DMS 273 (cell line): ENCODE measurements around the gene RRP8.
A peak's percentile ranks its signal among the peaks of the same experiment; 100 is the strongest.

Experiments
- DNase-seq: peaks from one replicate; lab custom pipeline; 2025; ENCODE audit not compliant: unreplicated experiment; lab: John Stamatoyannopoulos, UW

The RRP8 gene

GRCh38 chr11:6570691-6571427 is 32.6 kb downstream of the RRP8 start:
- DNase-seq: no peak

DNA sequence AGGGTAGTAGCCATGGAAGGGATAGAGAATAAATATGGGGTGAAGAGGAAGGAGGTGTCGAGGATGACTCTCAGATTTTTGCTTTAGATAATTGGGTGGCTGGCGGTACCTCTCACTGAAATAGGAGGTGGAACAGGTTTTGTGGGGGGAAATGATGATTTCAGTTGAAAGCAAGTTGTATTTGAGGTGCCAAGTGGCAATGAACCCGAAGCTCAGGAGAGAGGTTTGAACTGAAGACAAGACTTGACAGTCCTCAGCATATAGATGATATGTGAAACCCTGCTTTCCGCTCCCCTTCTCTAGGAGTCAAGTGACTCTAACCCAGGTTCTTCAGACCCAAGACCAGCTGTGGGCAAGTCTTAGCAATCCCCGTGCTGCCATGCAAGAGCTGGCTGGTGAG is 33.7 kb downstream of the RRP8 start:
- DNase-seq: no peak

DNA sequence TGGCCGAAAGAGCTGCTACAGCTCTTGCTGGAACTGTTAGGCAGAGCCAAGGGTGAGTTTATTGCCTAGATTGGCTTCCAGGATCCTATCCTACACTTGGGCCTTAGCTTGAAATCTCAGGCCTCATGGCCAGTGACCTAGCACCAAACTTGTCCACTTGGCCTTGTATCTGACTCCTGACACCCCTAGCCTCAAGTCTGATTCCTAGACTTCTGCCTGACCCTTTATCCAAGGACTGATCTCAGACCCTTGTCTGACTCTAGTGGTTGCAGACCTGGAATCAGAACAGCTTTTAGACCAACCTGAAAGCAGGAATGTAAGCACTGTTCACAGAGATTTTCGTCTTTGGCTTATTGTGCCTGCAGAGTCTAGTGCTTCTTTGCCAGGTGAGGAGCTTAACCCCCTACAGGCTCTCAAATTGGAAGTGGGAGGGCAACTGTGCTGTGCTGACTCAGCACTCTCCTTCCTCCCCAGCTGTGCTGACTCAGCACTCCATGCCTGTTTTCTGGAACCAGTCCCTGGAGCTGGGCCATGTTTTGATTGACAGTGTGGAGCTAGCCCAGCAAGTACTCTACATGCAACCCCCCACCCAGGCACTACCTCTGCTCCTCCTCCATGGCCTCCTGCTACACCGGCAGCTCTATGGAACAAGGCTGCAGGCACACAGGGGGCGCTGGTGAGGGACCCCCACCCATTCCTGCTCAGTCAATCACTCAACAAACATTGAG is 35.1 kb downstream of the RRP8 start:
- peak; percentile 90 for DNase-seq

DNA sequence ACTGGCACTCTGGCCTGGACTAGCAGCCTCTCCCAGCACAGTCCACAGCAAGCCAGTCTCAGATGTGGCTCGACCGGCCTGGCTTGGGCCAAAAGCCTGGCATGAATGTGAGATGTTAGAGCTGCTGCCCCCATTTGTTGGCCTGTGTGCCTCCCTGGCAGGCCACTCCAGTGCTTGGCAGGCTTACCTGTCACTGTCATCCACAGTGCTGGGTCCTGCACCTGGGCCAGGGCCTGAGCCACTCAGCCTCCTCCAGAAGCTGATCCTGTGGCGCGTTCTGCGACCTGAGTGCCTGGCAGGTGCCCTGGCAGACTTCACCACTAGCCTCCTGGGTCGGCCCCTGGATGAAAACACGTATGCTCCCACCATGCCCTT is 36.1 kb downstream of the RRP8 start:
- no peak for DNase-seq

DNA sequence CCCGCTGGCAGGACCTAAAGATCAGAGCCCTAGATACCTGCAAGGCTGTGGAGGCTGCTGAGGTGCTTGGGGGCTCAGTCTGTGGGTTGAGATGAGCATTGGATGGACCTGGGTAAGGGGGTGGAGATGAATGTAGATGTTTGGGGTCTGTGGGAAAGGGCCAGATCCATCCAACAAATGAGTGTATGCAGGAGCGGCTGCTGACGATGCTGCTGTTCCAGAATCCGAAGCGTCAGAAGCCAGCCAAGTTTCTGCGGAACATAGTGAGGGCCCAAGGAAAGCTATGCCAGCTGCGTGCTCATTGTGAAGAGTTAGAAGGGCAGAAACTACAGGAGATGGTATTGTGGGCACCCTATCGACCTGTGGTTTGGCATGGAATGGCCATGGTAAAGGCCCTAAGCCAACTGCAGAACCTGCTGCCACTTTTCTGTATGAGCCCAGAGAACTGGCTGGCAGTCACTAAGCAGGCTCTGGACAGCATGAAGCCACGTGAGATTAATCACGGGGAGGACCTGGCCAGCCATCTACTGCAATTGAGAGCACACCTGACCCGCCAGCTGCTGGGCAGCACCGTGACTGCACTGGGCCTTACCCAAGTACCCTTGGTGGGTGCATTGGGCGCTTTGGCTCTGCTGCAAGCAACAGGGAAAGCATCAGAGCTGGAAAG is 36.6 kb downstream of the RRP8 start:
- DNase-seq: no peak

DNA sequence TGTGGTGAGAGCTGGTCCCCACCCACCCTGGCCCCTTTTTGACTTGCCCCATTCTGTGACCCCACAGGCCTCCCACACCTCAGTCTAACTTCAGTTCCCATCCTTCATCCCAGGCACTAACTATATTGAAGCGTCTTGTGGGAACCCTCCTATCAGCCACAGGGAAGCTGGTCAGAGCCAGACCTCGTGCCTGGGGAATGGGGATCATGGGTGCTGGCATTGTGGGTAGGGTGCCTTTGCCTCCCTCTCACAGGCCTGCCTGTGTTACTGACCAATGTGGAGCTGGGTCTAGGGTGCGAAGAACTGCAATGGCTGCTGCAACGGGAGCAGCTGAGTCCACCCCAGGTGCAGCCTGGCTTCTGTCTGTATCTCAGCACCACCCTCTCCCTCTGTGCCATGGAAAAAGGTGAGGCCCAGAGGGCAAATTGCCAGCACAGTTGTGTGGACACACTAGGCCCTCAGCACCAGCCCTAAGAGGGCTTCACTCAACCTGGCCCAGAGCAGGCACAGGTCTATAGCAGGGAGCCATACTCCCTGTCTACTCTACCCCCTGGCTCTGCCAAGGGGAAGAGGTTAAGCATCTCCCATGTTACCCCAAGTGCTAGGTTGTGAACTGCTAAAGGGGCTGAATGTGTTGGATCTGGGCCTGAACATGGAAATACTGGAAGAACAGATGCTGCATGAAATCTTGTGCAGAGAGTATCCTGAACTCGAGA is 37.3 kb downstream of the RRP8 start:
- no peak for DNase-seq

- no peak for DNase-seq
Observed at GRCh38 chr11:6565325-6565724, 38.1 kb downstream of the RRP8 start.

- no peak for DNase-seq
Observed at GRCh38 chr11:6563667-6564066, 39.7 kb downstream of the RRP8 start.

- DNase-seq: peak; percentile 5
Observed at GRCh38 chr11:6563121-6563619, 40.2 kb downstream of the RRP8 start.

DNA sequence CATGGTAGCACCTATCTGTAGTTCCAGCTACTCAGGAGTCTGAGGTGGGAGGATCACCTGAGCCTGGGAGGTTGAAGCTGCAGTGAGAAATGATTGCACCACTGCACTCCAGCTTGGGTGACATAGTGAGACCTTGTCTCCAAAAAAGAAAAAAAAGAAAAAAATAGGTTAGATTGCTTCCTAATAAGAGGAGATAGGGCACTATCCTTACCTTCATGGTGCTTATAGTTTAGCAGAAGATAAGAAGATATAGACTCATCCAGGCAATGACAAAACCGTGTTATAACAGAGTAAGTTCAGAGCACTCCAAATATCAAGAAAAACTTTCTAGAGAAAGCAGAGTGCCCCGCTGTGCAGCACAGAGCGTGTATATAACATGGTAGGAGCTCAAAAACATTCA is 42.1 kb downstream of the RRP8 start:
- DNase-seq: no peak

DNA sequence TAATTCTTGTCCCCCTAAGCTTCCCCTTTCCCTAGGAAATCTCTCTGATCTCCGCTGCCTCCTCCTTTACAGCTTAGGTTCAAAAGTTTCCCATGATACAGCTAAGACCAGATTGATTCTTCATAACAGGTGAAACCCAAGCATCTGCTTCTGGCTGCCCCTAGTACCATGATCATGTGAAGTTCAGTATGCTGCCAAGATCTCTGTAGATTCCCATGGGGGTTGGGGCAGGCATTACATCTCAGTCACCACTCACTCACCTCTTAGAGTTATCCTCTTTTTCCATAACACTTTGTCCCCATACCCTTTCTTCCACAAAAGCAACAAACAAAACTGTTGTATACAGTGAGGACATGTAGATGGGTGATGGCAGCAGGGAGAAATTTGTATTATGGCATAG is 44.0 kb downstream of the RRP8 start:
- DNase-seq: no peak

GRCh38 chr11:6557761-6558674 is 45.4 kb downstream of the RRP8 start:
- no peak for DNase-seq

DNA sequence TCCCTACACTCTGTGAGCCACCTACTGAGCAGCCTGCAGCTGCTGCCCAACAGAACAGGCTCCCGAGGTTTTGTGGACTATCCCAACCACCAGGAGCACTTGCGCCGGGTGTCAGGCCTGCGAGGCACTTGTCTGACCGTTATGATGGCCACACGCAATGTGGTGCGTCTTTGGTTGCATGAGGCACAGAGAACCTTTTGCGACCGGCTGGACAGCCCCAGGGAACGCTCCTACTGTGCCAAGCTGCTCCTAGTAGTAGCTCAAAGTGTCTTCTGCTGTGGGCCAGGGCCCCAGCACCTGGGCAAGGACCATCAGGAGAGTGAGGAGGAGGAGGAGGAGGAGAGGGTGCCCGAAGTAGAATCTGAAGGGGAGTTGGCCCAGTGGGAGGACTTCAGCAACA is 46.4 kb downstream of the RRP8 start:
- no peak for DNase-seq

DNA sequence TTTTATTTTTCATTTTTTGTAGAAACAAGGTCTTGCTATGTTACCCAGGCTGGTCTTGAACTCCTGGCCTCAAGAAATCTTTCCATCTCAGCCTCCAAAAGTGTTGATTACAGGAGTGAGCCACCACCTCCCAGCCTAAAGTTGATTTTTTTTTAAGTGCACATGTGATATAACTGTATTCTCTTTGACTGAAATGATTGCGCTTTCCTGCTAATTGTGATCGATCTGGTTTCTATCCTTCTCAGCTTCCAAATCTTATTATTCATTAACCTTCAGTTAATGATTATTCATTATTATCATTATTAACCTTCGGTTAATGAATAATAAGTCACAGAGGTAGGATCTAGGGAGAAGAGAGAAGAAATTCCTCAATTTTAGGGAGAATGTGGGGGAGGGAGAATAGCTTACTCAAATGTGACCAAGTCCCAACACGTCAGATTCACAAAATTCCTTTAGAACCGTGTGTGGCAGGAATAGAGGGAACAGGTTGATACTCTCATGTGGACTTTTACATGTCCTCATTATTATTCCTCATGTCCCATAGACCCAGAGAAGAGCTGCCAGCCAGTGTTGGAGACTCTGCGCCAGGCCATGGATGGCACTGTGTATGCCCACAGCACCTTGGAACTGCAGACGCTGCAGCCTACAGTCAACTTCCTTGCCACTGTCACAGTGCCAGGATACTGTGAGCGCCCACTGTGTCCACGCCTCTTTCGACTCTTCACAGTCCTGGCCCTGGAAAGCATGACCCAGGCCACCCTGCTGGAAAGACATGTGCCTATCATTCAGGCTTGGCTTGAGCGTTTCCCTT is 47.1 kb downstream of the RRP8 start:
- no peak for DNase-seq

- no peak for DNase-seq
Observed at GRCh38 chr11:6554828-6555706, 48.3 kb downstream of the RRP8 start.

- no peak for DNase-seq
Observed at GRCh38 chr11:6553634-6554033, 49.8 kb downstream of the RRP8 start.

DNA sequence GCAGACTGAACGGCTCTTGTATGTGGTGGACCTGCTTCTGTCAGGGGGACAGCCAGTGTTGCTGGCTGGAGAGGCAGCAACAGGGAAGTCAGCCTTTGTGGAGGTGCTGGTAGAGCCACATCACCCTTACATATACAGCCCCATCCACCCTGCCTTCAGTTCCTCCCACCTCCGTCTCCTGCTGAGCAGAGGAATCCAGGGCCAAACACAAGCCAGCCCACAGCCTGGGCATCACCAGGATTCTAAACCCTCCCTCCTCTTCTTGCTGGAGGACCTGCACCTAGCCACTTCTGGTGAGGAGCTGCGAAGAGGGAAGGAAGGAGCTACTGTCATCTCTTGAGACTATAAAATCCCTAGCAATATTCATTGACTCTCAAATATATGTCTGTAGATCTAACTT is 54.8 kb downstream of the RRP8 start:
- DNase-seq: no peak

GRCh38 chr11:6548121-6548520 is 55.3 kb downstream of the RRP8 start:
- DNase-seq: no peak

GRCh38 chr11:6547177-6547576 is 56.2 kb downstream of the RRP8 start:
- DNase-seq: no peak
